GM19467 (cell line): ENCODE measurements around the gene EDC4.
"Not testable (repeated sequence)": the region's sequence is repeated elsewhere in the genome, so short reads cannot be mapped to it uniquely, and the experiment has no call there.

Experiments
- ATAC-seq: cut with Tn5 transposase; IDR thresholded peaks from one replicate; pipeline ENCODE4 v1.9.1; 2021; ENCODE audit warnings: mild to moderate bottlenecking, moderate library complexity; ENCODE audit not compliant: unreplicated experiment

EDC4 gene

GRCh38 chr16:67872631-67873434, at the start of gene EDC4:
Gene EDC4 (plus strand): TSS chr16:67873052. CDS start chr16:67873262, 210 bp downstream.
- peak; percentile 52 for ATAC-seq

GRCh38 chr16:67825119-67825518, 47.7 kb upstream of the EDC4 start:
- ATAC-seq, result no peak

GRCh38 chr16:67825906-67826305, 46.9 kb upstream of the EDC4 start:
- ATAC-seq, result no peak

- no peak for ATAC-seq
Measured at GRCh38 chr16:67828651-67829050, 44.2 kb upstream of the EDC4 start.

GRCh38 chr16:67833030-67833414, 39.8 kb upstream of the EDC4 start:
- no peak for ATAC-seq

- ATAC-seq, result peak; percentile 94
Measured at GRCh38 chr16:67833415-67834241, 39.2 kb upstream of the EDC4 start.

- ATAC-seq, result no peak
Measured at GRCh38 chr16:67834242-67834614, 38.6 kb upstream of the EDC4 start.

- ATAC-seq, result not testable (repeated sequence)
Measured at GRCh38 chr16:67837190-67837589, 35.7 kb upstream of the EDC4 start.

- ATAC-seq, result no peak
Measured at GRCh38 chr16:67837811-67838210, 35.0 kb upstream of the EDC4 start.

- no peak for ATAC-seq
Measured at GRCh38 chr16:67841198-67841815, 31.5 kb upstream of the EDC4 start.

- ATAC-seq, result peak; percentile 44
Measured at GRCh38 chr16:67841816-67842508, 30.9 kb upstream of the EDC4 start, which contains the start of gene THAP11. Gene THAP11 (plus strand): TSS chr16:67842320. CDS start chr16:67842555, 235 bp downstream.

- peak; percentile 2 for ATAC-seq
Measured at GRCh38 chr16:67842509-67843342, 30.1 kb upstream of the EDC4 start.

- ATAC-seq, result no peak
Measured at GRCh38 chr16:67843343-67843765, 29.5 kb upstream of the EDC4 start.

- ATAC-seq, result no peak
Measured at GRCh38 chr16:67844497-67844896, 28.4 kb upstream of the EDC4 start.

- no peak for ATAC-seq
Measured at GRCh38 chr16:67845291-67846062, 27.4 kb upstream of the EDC4 start.

- no peak for ATAC-seq
Measured at GRCh38 chr16:67846063-67846319, 26.9 kb upstream of the EDC4 start.

GRCh38 chr16:67846320-67847063, 26.4 kb upstream of the EDC4 start, which contains the start of gene NUTF2:
Gene NUTF2 (plus strand): TSS chr16:67846933. CDS start chr16:67865131, 18,198 bp downstream.
- peak; percentile 52 for ATAC-seq

- ATAC-seq, result peak; percentile 29
Measured at GRCh38 chr16:67847064-67847861, 25.6 kb upstream of the EDC4 start, which contains the start of gene CENPT. Gene CENPT (minus strand): TSS chr16:67847693. CDS start chr16:67833859, 13,834 bp downstream.
